ENCODE data around the gene TECPR2. TPM values are rescaled to one million over a fixed set of nuclear protein-coding genes. Genes with fewer than 3 reads are reported as not detected.

The TECPR2 gene
- total RNA-seq, 4 donors from 2014 or later = 14.1 to 43.1 (median 23.8) TPM

DNA sequence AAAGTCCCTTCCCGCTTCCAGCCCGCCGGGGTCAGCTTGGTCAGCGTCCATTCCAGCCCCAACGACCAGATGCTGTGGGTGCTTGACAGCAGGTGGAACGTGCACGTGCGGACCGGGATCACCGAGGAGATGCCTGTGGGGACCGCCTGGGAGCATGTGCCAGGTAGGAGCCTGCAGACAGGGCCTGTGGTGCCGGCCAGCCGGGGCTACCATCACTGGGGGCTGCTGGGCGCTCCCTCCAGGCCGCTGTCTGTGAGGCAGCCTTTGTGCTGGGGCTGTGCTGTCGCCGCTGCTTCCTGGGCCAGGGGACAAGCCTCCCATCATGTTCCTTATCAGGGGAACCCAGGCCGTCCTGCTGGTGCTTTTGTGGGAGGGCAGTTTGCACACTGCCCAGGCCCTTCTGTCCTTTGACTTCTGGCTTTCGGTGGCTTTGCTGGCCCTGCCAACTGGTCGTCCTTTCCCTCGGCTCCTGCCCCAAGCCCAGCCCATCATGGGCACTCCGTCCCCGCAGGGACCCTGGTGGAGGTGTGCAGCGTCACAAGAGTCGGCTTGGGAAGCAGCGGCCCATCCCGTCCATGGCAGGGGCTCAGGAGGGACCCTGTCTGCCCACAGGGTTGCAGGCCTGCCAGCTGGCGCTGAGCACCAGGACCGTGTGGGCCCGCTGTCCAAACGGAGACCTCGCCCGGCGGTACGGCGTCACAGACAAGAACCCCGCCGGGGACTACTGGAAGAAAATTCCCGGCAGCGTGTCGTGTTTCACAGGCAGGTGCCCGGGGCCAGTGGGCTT lies 134.4 kb downstream of the TECPR2 start:
- DNase-seq = no peak
- Histone ChIP-seq H3K27me3 (no peaks in the 10 kb centered on the region), H3K4me3 (no peak overlapping the region), H3K27ac (no peak overlapping the region), H3K9me3 (no peaks in the 10 kb centered on the region), H3K36me3 (no peaks in the 10 kb centered on the region), H3K4me1 (no peaks in the 10 kb centered on the region)
- intact Hi-C loops (cut with DNase I; ENCODE audit: low total_unique reads) = no loop called here
- no peak for TF ChIP-seq POLR2A (IDR thresholded peaks at IDR 0.05)
- TF ChIP-seq, protein P1, sequence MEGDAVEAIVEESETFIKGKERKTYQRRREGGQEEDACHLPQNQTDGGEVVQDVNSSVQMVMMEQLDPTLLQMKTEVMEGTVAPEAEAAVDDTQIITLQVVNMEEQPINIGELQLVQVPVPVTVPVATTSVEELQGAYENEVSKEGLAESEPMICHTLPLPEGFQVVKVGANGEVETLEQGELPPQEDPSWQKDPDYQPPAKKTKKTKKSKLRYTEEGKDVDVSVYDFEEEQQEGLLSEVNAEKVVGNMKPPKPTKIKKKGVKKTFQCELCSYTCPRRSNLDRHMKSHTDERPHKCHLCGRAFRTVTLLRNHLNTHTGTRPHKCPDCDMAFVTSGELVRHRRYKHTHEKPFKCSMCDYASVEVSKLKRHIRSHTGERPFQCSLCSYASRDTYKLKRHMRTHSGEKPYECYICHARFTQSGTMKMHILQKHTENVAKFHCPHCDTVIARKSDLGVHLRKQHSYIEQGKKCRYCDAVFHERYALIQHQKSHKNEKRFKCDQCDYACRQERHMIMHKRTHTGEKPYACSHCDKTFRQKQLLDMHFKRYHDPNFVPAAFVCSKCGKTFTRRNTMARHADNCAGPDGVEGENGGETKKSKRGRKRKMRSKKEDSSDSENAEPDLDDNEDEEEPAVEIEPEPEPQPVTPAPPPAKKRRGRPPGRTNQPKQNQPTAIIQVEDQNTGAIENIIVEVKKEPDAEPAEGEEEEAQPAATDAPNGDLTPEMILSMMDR (IDR thresholded peaks at IDR 0.05) = no peak

DNA sequence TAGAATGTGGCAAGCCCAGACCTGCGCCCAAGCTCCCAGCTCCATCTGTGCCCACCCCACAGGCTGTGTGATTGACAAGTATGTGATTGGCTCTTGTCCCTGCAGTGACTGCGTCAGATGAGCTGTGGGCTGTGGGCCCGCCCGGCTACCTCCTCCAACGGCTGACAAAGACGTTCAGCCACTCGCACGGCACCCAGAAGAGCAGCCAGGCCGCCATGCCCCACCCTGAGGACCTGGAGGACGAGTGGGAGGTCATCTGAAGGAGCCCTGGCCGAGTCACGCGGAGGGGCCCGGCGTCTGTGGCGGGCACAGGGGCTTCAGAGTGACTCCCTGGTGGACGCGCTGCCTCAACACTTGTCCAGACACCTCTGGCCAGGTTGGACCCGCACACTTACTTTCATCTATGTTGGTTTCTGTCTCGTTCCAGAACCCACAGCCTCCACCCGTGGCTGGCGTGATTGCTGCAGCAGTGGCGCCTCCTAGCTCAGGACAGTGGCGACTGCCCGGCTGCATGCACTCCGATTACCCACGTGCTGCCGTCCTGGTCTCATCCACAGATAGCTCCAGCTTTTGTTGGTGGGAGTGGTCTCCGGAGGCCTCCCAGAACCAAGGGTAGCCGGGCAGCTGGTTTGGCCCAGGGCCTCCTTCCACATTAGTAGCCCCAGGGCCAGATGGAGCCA lies 135.4 kb downstream of the TECPR2 start:
- intact Hi-C loops (cut with DNase I; ENCODE audit: low total_unique reads) = no loop called here
- Histone ChIP-seq H3K9me3 (no peaks in the 10 kb centered on the region), H3K27ac (no peak overlapping the region), H3K27me3 (no peaks in the 10 kb centered on the region), H3K4me3 (no peak overlapping the region), H3K4me1 (no peaks in the 10 kb centered on the region), H3K36me3 (no peaks in the 10 kb centered on the region)
- DNase-seq = no peak
- TF ChIP-seq, protein P1 (IDR thresholded peaks at IDR 0.05) = no peak
- TF ChIP-seq POLR2A (IDR thresholded peaks at IDR 0.05) = no peak

DNA sequence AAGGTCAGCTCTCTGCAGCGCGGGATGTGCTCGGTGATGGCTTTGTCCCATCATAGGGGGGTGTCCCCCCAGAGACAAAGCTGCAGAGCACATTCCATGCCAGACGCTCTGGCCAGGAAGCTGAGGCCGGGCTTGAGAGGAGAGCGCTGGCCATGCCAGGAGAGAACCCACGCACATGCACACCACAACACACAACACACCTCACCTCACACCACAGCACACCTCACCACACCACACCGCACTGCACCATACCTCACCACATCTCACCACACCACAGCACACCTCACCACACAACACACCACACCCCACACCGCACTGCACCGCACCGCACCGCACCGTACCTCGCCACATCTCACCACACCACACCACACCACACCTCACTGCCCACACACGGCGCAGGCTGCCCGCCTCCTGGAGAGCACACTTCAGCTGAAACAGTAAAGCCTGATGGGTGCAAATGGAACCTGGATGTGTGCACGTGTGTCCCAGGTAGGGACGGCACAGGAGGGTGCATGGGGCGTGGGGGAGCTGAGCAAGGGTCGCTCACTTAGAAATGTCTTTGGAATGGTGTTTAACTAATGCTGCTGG lies 136.0 kb downstream of the TECPR2 start:
- Histone ChIP-seq H3K36me3 (no peaks in the 10 kb centered on the region), H3K27ac (no peak overlapping the region), H3K27me3 (no peaks in the 10 kb centered on the region)

DNA sequence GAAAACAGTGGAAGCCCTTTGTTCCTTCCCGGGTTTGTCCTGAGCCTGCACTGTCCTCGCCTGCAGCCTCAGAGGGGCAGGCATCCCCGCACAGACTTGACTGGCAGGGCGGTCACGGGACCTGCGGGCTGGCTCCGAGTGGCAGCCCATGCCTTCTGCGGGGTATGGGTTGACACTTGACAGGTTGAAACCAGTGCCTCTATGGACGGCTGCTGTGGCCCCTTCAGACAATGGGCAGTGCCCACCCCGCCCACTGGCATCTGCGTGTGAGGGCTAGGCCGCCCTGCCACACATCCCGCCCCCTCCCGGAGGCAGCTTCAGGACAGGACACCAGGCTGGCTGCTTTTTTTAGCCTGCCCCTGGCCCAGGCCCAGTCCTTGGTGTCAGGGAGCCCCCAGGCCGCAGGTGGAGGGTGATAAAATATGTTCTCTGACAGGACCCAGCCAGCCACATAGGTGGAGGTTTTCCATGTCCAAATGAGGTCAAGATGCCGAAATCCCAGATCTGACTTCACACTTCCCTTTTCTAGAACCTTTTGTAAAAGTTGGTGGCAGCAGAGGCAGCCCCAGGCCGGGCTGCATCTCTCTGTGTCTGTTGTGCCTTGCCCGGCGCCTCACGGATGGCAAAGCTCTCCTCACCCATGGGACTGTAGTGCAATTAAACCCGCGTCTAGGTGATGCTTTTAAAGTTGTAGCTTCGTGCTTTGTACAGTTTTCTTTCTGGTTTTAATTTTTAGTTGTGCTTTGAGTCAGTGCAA lies 136.8 kb downstream of the TECPR2 start:
- H3K4me3 ChIP-seq = no peak overlapping the region
- TF ChIP-seq POLR2A (IDR thresholded peaks at IDR 0.05) = no peak
- TF ChIP-seq, protein P1 (IDR thresholded peaks at IDR 0.05) = no peak
- no peaks in the 10 kb centered on the region for H3K36me3 ChIP-seq
- no peaks in the 10 kb centered on the region for H3K4me1 ChIP-seq
- DNase-seq = no peak
- intact Hi-C loops (cut with DNase I; ENCODE audit: low total_unique reads) = no loop called here
- no peaks in the 10 kb centered on the region for H3K9me3 ChIP-seq
- H3K27ac ChIP-seq = peak overlapping the region; percentile 49 to 55
- no peaks in the 10 kb centered on the region for H3K27me3 ChIP-seq

More for the DNA sequence above, 136.0 kb downstream of the TECPR2 start:
- no peak for TF ChIP-seq POLR2A (IDR thresholded peaks at IDR 0.05)
- TF ChIP-seq, protein P1 (IDR thresholded peaks at IDR 0.05) = no peak
- no peaks in the 10 kb centered on the region for H3K4me1 ChIP-seq
- no peak overlapping the region for H3K4me3 ChIP-seq
- intact Hi-C loops (cut with DNase I; ENCODE audit: low total_unique reads) = no loop called here
- DNase-seq = no peak
- H3K9me3 ChIP-seq = no peaks in the 10 kb centered on the region
